Glomerular visceral epithelial cell (primary cell): ENCODE results near the gene BRD1.
A peak's percentile ranks its signal among the peaks of the same experiment; 100 is the strongest.

Source experiments
- DNase-seq: peaks from one replicate; pipeline ENCODE4 v3.0.0-alpha.2; 2016; ENCODE audit errors: extremely low spot score

The BRD1 gene

GRCh38 chr22:49827853-49828598 lies at the start of gene BRD1:
BRD1 (minus strand) TSS chr22:49827873; CDS start chr22:49824317, 3,556 bp downstream.
- peak; percentile 65 for DNase-seq

- DNase-seq: no peak
These were observed 45.7 kb upstream of the BRD1 start for GRCh38 chr22:49873228-49873940.

- no peak for DNase-seq
These were observed 44.7 kb upstream of the BRD1 start for GRCh38 chr22:49872347-49872746.

- DNase-seq: no peak
These were observed 43.8 kb upstream of the BRD1 start for GRCh38 chr22:49871482-49871881.

- no peak for DNase-seq
These were observed 42.4 kb upstream of the BRD1 start for GRCh38 chr22:49869845-49870712.

GRCh38 chr22:49869086-49869830 lies 41.6 kb upstream of the BRD1 start:
- DNase-seq: no peak

GRCh38 chr22:49867303-49868265 lies 39.9 kb upstream of the BRD1 start:
- DNase-seq: no peak

- DNase-seq: no peak
These were observed 39.0 kb upstream of the BRD1 start for GRCh38 chr22:49866646-49867045.

- DNase-seq: no peak
These were observed 38.5 kb upstream of the BRD1 start for GRCh38 chr22:49866134-49866533.

GRCh38 chr22:49865156-49865555 lies 37.5 kb upstream of the BRD1 start:
- no peak for DNase-seq

- DNase-seq: no peak
These were observed 36.3 kb upstream of the BRD1 start for GRCh38 chr22:49863931-49864330.

- no peak for DNase-seq
These were observed 34.8 kb upstream of the BRD1 start for GRCh38 chr22:49862496-49862776.

- DNase-seq: no peak
These were observed 34.2 kb upstream of the BRD1 start for GRCh38 chr22:49861642-49862495.

- DNase-seq: no peak
These were observed 31.2 kb upstream of the BRD1 start for GRCh38 chr22:49858827-49859226.

- DNase-seq: no peak
These were observed 29.3 kb upstream of the BRD1 start for GRCh38 chr22:49856766-49857618.

- no peak for DNase-seq
These were observed 28.7 kb upstream of the BRD1 start for GRCh38 chr22:49856343-49856742.

- DNase-seq: peak; percentile 32
These were observed 27.7 kb upstream of the BRD1 start for GRCh38 chr22:49855251-49855911.
